Right ventricle myocardium inferior (tissue), 1 donor: ENCODE results near the gene NACAD. TPM values are rescaled to one million over a fixed set of nuclear protein-coding genes. Genes with fewer than 3 reads are reported as not detected.
A peak's percentile ranks its signal among the peaks of the same experiment; 100 is the strongest.
"Not testable (repeated sequence)": the region's sequence is repeated elsewhere in the genome, so short reads cannot be mapped to it uniquely, and the experiment has no call there.

Experiments
- ATAC-seq: fragments of 200-7000 bp; cut with Tn5 transposase; one replicate; pipeline ENCODE4 v1.9.1; 2020; ENCODE audit warnings: mild to moderate bottlenecking, moderate library complexity
- DNase-seq: peaks from one replicate; pipeline ENCODE4 v3.0.0; 2021; ENCODE audit errors: missing footprints
- intact Hi-C: fragments of 100-400 bp; cut with DNase I; formaldehyde crosslinking; loops from one replicate; pipeline ENCODE4 v1.11.0; 2022
- total RNA-seq: library from RNA; stranded (reverse); fragmentation: NEBNext Ultra II Directional; extraction: Animal tissue kit (Norgen Biotek cat#: 25700); gene quantifications from one replicate; pipeline ENCODE4 v1.2.1, GENCODE V29; 2021
- donor health status: DM: no; HTN: yes; CAD: no; lungs with severe emphysema.

NACAD gene
- total RNA-seq, 1 donor from 2014 or later = 6.0 TPM

DNA sequence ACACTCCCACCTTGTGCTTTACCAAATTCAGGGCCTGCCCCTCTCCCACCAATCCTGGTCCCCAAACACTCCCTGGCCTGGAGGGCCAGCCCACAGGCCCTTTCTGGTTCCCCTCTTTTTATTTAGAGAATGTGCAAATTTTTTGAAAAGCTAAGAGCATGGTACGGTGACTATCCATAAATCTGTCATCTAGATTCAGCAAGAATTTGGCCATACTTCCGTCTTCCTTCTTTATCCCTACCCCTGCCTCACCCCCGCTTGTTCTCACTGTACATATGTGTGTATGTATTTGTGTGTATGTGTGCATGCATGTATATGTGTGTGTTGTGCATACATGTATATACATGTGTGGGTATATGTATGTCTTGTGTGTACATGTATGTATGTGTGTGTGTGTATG lies 30.8 kb upstream of the NACAD start:
- intact Hi-C loops = loop anchor here (10.0 kb wide), 1 partner anchor 545 kb away; the partner anchor contains the start of gene DDX56
- ATAC-seq (no peak), DNase-seq (no peak)

DNA sequence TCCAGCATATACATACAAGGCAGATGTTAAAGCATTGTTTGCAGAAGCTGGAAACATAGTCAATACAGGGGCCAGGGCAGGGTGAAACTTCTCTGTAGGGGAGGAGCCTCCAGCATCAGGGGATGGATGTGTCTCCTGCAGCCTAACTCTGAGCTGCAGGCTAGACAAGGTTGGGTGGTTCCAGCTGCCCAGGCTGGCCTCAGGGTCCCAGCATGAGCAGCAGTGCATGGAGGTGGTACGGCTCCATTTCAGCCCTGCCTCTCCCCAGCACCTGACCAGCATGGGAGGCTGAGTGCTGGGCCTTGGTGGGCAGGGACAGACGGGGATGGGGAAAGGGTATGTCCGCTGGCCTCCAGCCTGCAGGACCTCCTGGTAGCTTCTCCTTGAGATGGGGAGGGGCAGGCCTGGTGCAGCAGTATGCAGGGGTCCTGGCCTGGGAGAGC lies 30.1 kb upstream of the NACAD start:
- intact Hi-C loops = loop anchor here (10.0 kb wide), 1 partner anchor 544 kb away; the partner anchor contains the start of gene DDX56
- ATAC-seq = no peak
- DNase-seq = no peak

GRCh38 chr7:45118292-45118691 lies 29.5 kb upstream of the NACAD start:
- DNase-seq = no peak

DNA sequence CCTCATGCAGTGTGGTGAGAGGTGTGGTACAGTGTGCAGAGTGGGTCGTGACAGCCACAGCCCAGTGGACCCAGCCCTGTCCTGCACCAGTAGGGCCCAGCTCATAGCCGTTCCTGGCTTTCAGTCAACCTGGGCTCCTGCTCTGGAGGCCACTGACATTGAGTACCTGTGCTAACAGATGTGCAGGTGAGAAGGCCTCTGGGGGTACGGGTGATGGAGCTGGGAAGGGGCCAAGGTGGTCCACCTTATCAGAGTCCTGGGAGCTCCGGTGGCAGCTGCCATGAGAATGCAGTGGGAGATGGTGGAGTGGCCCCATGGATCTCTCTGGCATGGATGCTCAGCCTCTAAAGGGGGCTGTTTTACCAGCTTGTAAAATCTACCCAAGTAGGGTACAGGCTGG lies 28.8 kb upstream of the NACAD start:
- intact Hi-C loops = loop anchor here (10.0 kb wide), 1 partner anchor 543 kb away; the partner anchor contains the start of gene DDX56
- DNase-seq (no peak), ATAC-seq (no peak)

More at GRCh38 chr7:45118292-45118691, 29.5 kb upstream of the NACAD start:
- intact Hi-C loops = loop anchor here (10.0 kb wide), 1 partner anchor 543 kb away; the partner anchor contains the start of gene DDX56
- no peak for ATAC-seq

DNA sequence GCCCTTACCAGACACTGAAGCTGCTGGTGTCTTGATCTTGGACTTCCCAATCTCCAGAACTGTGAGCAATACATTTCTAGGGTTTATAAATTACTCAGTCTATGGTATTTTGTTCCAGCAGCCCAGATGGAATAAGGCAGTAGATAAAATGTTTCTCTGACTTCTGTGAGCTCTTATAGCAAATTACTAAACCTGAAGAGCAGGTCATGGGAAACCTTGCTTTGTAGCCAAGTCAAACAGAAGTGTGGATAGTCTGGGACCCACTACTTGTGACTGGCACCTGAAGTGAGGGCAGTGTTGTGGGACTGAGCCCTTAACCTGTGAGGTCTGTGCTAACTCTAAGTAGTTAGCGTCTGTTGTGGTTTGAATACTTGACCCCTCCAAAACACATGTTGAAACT lies 27.3 kb upstream of the NACAD start:
- ATAC-seq = no peak
- intact Hi-C loops = loop anchor here (10.0 kb wide), 1 partner anchor 541 kb away; the partner anchor contains the start of gene DDX56
- no peak for DNase-seq

GRCh38 chr7:45114926-45115325 lies 26.2 kb upstream of the NACAD start:
- ATAC-seq (no peak), DNase-seq (no peak)
- intact Hi-C loops = loop anchor here (5.0 to 10.0 kb wide), 3 partner anchors 128 to 540 kb away; partner anchors contain the start of genes DDX56 and PURB

- DNase-seq, ATAC-seq: not testable (repeated sequence)
- intact Hi-C loops = loop anchor here (5.0 to 10.0 kb wide), 3 partner anchors 127 to 539 kb away; partner anchors contain the start of genes DDX56 and PURB
Measured at GRCh38 chr7:45114257-45114656, 25.5 kb upstream of the NACAD start.

- intact Hi-C loops = loop anchor here (5.0 to 10.0 kb wide), 3 partner anchors 125 to 538 kb away; partner anchors contain the start of genes DDX56 and PURB
- no peak for DNase-seq
Measured at GRCh38 chr7:45112648-45113047, 23.9 kb upstream of the NACAD start.

GRCh38 chr7:45111298-45112223 lies 22.8 kb upstream of the NACAD start, which contains the start of gene TBRG4:
Gene TBRG4, minus strand, starts transcription at chr7:45111697. Its CDS starts 2,460 bp downstream, at chr7:45109237.
- intact Hi-C loops = loop anchor here (1.0 to 10.0 kb wide), 4 partner anchors 111 to 537 kb away; partner anchors contain the start of genes CCM2, DDX56 and PURB
- peak; percentile 99 for ATAC-seq
- DNase-seq = peak; percentile 97

More at GRCh38 chr7:45112648-45113047, 23.9 kb upstream of the NACAD start:
- ATAC-seq = no peak

DNA sequence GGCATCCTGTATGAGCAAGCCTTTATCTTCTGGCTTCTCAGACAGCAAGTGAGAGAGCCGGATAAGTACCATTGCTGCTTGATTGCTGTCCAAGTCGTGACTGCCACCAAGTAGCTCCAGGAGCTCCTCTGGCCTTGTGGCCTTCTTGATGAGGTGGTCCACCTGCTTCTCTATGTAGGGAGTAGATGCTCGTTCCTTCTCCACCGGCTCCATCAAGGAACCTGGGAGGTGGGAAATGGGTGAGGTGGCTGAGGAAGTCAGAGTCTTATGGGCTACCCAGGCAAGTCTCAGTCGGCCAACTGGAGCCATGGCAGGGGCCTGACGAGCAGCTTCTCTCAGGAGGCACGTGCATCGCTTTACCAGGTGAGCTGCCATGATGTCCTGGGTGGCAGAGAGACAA lies 20.1 kb upstream of the NACAD start:
- intact Hi-C loops = no loop called here
- DNase-seq = peak; percentile 3
- no peak for ATAC-seq

DNA sequence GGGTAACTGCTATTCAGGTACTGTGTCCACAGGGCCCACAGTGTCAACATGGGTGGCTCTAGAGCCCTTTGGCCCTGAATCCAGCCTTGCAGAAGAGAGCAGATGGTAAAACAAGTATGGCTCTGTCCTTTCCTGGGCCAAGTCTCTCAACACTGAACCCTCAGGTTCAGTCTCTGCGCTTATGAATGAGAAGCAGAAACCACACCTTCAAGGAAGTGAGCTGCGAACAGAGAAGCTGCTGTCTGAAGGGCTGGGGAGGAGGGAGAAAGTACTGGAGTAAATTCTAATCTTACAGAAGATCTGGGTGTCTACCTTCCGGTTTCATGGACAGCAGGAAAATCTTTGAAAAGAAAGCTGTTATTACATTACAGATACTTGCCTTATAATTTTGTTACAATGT lies 18.6 kb upstream of the NACAD start:
- ATAC-seq (no peak), DNase-seq (no peak)
- intact Hi-C loops = no loop called here

GRCh38 chr7:45106820-45107219 lies 18.1 kb upstream of the NACAD start:
- ATAC-seq (no peak), DNase-seq (peak; percentile 18)
- intact Hi-C loops = no loop called here

- intact Hi-C loops = no loop called here
- ATAC-seq = no peak
- DNase-seq = peak; percentile 27
Measured at GRCh38 chr7:45105588-45106188, 16.9 kb upstream of the NACAD start.

GRCh38 chr7:45104844-45105587 lies 16.2 kb upstream of the NACAD start:
- intact Hi-C loops = no loop called here
- DNase-seq (peak; percentile 22), ATAC-seq (no peak)

DNA sequence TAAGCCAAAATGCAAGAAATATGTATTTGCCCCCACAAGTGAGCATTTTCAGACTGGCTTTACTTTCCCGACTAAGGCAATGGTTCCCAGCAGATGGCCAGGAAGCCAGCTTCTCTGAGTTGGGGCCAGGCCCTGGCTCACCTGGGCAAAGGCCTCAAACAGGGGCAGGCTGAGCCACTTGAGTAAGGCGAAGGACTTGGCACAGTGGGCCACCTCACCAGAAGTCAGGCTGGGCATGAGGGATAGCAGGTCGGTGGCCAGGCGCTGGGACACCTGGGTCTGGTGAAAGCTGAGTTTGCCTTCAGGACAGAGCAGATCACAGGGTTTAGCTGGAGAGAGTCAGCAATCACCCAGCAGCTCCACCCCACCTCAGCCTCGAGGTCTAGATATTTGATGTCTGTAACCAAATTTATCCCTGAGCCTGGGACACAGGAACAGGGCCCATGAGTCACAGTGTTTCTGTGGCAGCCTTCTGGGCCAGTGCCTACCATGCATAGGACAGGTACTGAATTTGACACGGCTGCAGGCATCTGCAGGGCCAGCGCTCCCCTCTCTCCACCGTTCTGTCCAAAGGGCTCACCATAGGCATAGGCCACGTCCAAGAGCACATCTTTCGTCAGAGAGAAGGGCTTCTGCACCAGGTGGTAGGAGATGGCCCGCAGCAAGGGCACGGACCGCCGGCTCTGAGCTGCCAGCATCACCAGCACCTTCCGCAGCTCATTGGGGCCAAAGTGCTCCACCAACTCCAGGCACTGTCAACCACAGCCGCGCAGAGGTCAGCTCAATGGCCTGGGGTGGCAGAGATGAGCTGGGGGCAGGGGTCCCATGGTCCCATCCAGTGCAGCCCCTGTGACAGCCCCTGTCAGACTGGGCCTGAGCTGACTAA lies 15.4 kb upstream of the NACAD start:
- intact Hi-C loops = no loop called here
- DNase-seq (peak; percentile 47), ATAC-seq (no peak)

- no peak for ATAC-seq
- intact Hi-C loops = no loop called here
- no peak for DNase-seq
Measured at GRCh38 chr7:45102785-45103712, 14.3 kb upstream of the NACAD start.
